Ovary (tissue), 9 donors: ENCODE data around the gene BLACAT1. TPM values are rescaled to one million over a fixed set of nuclear protein-coding genes. Genes with fewer than 3 reads are reported as not detected.

Experiments used
- DNase-seq, 5 donors: peaks; one replicate each; pipeline ENCODE4 v3.0.0-alpha.2; 2019 to 2020
- H3K27ac ChIP-seq, 2 donors: fragments of 200-600 bp; one replicate each; pipeline versions ENCODE4 v1.5.1 to v1.8.0; 2019 to 2022
- H3K27me3 ChIP-seq: fragments of 200-600 bp; one replicate; pipeline ENCODE4 v1.8.0; 2022
- H3K36me3 ChIP-seq: fragments of 200-600 bp; sonication (generic); one replicate; pipeline ENCODE4 v1.5.1; 2019
- H3K4me1 ChIP-seq: one replicate; pipeline ENCODE4 v1.8.1; 2013; ENCODE audit warnings: mild to moderate bottlenecking, moderate library complexity; ENCODE audit not compliant: insufficient read depth
- H3K4me3 ChIP-seq: fragments of 200-600 bp; sonication (generic); one replicate; pipeline ENCODE4 v1.5.1; 2017
- H3K9me3 ChIP-seq, 2 donors: fragments of 200-600 bp in 1 of 2; sonication (generic) in 1 of 2; one replicate each; pipeline versions ENCODE4 v1.5.1 to v1.8.1; 2013 to 2019; ENCODE audit warnings: mild to moderate bottlenecking in 1 of 2, moderate library complexity in 1 of 2
- EP300 ChIP-seq: sonication (generic); formaldehyde crosslinking; IDR thresholded peaks from one replicate; pipeline ENCODE4 v1.6.1; 2017; ENCODE audit warnings: antibody characterized with exemption
- POLR2A ChIP-seq: fragments of 450-650 bp; IDR thresholded peaks from one replicate; pipeline ENCODE4 v1.6.1; 2017; ENCODE audit warnings: antibody characterized with exemption, mild to moderate bottlenecking, moderate library complexity
- WGBS, 3 donors: extraction: QIAGEN DNeasy Blood & Tissue Kit in 1 of 3; methylation state at CpG; one replicate each; pipeline versions ENCODE4 v1.1.5 to v1.1.7; 2013 to 2017; 5-methylcytosine and 5-hydroxymethylcytosine counted together
- intact Hi-C, 4 donors: fragments of 100-400 bp; cut with DNase I; formaldehyde crosslinking; loops; one replicate each; pipeline versions ENCODE4 v1.11.0 to v1.15.1; 2022 to 2023
- polyA plus RNA-seq, 2 donors: library from polyadenylated mRNA; stranded (reverse); fragments of 200-250 nt in 1 of 2; fragments of 350-450 nt in 1 of 2; fragmentation: Illumina TruSeq in 1 of 2; extraction: RNeasy Lipid Tissue Mini Kit (QIAGEN cat#74804) in 1 of 2; gene quantifications; one replicate each; pipeline ENCODE4 v1.2.3, GENCODE V29; 2013 to 2014
- total RNA-seq, 7 donors: library from RNA; depleted of rRNA in 2 of 7; stranded (reverse); fragments of >200 nt in 2 of 7; fragmentation: NEBNext Ultra II Directional in 3 of 7; extraction: Animal tissue kit (Norgen Biotek cat#: 25700) in 3 of 7; gene quantifications; one replicate each; pipeline versions ENCODE4 v1.1.0 to v1.2.4, GENCODE V29; 2016 to 2023
- TF ChIP-seq, protein P1 (sequence below), 3 donors: fragments of 450-650 bp in 2 of 3; fragments of 200-600 bp in 1 of 3; IDR thresholded peaks; one replicate each; pipeline versions ENCODE4 v1.5.1 to v1.8.0; 2016 to 2022; ENCODE audit warnings: antibody characterized with exemption in 3 of 3, mild to moderate bottlenecking in 1 of 3
- donor health status: DM: no; HTN: no; CAD: no; lungs with moderate emphysema.
- donor health status: DM: no; HTN: no; CAD: no.
- donor health status: Bipolar disorder and iron deficiency.
- donor health status: DM: yes; HTN: yes; CAD: no.
- donor health status: DM: no; HTN: no; CAD: no.
- donor health status: DM: yes; HTN: yes; CAD: no.

The BLACAT1 gene
- total and polyA plus RNA-seq, 9 donors, result 0.08 to 2.1 (median 0.51) TPM

GRCh38 chr1:205445646-205445935 lies 10.3 kb downstream of the BLACAT1 start:
- Histone ChIP-seq H3K4me1 (peaks cover 10% of the 10 kb centered on the region), H3K9me3 (no peaks in the 10 kb centered on the region), H3K27me3 (no peaks in the 10 kb centered on the region), H3K27ac (peak overlapping the region in 1 of 2 donors; percentile 41), H3K4me3 (no peak overlapping the region), H3K36me3 (no peaks in the 10 kb centered on the region)
- no peak for DNase-seq
- TF ChIP-seq EP300 (no peak), POLR2A (no peak)
- intact Hi-C loops, result no loop called here
- WGBS, 3 donors, result 46 to 60% (median 52%) methylated on average over 5 of the region's 5 CpGs

DNA sequence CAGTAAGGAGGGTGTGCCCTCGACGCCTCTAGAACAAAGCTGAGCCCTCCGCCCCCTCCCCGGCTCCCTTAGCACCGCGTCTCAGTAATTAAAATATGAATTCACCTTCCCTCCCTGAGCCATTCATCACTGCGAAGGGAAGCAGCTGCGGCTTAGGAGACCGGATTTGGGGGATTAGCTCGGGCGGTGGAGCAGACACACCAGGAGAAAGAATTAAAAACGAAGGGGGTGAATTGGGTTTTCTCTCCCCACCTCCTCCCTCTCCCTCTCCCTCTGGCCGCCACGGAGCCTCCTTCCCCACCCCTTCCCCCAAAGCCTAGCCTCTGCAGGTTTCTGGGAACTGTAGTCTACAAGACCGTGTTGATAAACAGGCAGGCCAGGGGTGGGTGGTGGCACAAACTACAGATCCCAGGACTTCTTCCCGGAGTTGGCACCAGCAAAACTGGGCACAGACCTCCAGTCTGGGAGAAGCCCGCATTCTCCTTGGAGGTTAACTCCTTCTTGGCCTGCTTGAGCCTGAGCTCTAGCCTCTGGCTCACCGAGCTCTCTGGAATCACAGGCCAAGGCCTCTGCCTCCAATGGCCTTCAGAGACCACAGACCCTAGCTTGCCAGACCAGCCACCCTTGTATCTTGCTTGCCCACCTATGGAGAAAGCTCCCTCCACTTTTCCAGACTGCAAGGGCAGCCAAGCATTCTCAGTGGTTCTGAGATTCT lies 10.8 kb downstream of the BLACAT1 start:
- Histone ChIP-seq H3K27me3 (no peaks in the 10 kb centered on the region), H3K27ac (peak overlapping the region in 1 of 2 donors; percentile 41), H3K9me3 (no peaks in the 10 kb centered on the region), H3K4me3 (peak overlapping the region; percentile 1), H3K4me1 (peaks cover 10% of the 10 kb centered on the region), H3K36me3 (no peaks in the 10 kb centered on the region)
- TF ChIP-seq POLR2A (no peak), EP300 (no peak)
- TF ChIP-seq, protein P1, sequence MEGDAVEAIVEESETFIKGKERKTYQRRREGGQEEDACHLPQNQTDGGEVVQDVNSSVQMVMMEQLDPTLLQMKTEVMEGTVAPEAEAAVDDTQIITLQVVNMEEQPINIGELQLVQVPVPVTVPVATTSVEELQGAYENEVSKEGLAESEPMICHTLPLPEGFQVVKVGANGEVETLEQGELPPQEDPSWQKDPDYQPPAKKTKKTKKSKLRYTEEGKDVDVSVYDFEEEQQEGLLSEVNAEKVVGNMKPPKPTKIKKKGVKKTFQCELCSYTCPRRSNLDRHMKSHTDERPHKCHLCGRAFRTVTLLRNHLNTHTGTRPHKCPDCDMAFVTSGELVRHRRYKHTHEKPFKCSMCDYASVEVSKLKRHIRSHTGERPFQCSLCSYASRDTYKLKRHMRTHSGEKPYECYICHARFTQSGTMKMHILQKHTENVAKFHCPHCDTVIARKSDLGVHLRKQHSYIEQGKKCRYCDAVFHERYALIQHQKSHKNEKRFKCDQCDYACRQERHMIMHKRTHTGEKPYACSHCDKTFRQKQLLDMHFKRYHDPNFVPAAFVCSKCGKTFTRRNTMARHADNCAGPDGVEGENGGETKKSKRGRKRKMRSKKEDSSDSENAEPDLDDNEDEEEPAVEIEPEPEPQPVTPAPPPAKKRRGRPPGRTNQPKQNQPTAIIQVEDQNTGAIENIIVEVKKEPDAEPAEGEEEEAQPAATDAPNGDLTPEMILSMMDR (IDR thresholded peaks at IDR 0.05), result no peak
- WGBS, 3 donors, result 9 to 11% (median 11%) methylated on average over 18 of the region's 18 CpGs
- peak in 4 of 5 donors; percentile 52 to 75 (median 60) for DNase-seq
- intact Hi-C loops, result no loop called here

GRCh38 chr1:205444300-205444930 lies 11.4 kb downstream of the BLACAT1 start:
- H3K4me3 ChIP-seq, result peak overlapping the region; percentile 1
- peaks cover 10% of the 10 kb centered on the region for H3K4me1 ChIP-seq
- no peaks in the 10 kb centered on the region for H3K9me3 ChIP-seq
- no peaks in the 10 kb centered on the region for H3K27me3 ChIP-seq
- 25 to 31% (median 26%) methylated on average over 10 of the region's 10 CpGs for WGBS, 3 donors
- DNase-seq, result peak in 1 of 5 donors; percentile 37
- TF ChIP-seq EP300 (no peak), POLR2A (no peak)
- TF ChIP-seq, protein P1 (IDR thresholded peaks at IDR 0.05), result no peak
- peak overlapping the region in 1 of 2 donors; percentile 41 for H3K27ac ChIP-seq
- intact Hi-C loops, result no loop called here
- no peaks in the 10 kb centered on the region for H3K36me3 ChIP-seq

- Histone ChIP-seq H3K27ac (no peak overlapping the region), H3K9me3 (no peaks in the 10 kb centered on the region), H3K36me3 (no peaks in the 10 kb centered on the region), H3K4me3 (no peak overlapping the region), H3K4me1 (peaks cover 15% of the 10 kb centered on the region), H3K27me3 (no peaks in the 10 kb centered on the region)
- intact Hi-C loops, result no loop called here
- DNase-seq, result peak in 1 of 5 donors; percentile 12
- TF ChIP-seq, protein P1 (IDR thresholded peaks at IDR 0.05), result no peak
- TF ChIP-seq EP300 (no peak), POLR2A (no peak)
- WGBS, 3 donors, result 70 to 79% (median 73%) methylated on average over 7 of the region's 7 CpGs
These were observed 12.1 kb downstream of the BLACAT1 start for GRCh38 chr1:205443585-205444299.
